A549 (cell line): ENCODE results near the gene RDH5.

Experiments used
- CHD2 ChIP-seq: fragments of 150-350 bp; IDR thresholded peaks from 2 replicates; pipeline ENCODE4 v1.6.1; 2014; ENCODE audit warnings: low read length; ENCODE audit not compliant: partially characterized antibody
- EP300 ChIP-seq, 2 experiments: fragments of >200 bp; sonication (Bioruptor Twin); formaldehyde crosslinking; IDR thresholded peaks; 2 replicates in 1 of 2; 3 replicates in 1 of 2; pipeline ENCODE4 v1.6.1; 2016 to 2017
- POLR2AphosphoS2 ChIP-seq: conservative IDR thresholded peaks from 2 replicates; pipeline ENCODE4 v1.6.1; 2012; ENCODE audit warnings: low read length, improper control_type of control experiment, inconsistent platforms
- RAD21 ChIP-seq, 2 experiments: fragments of >200 bp in 1 of 2; sonication (Bioruptor Twin) in 1 of 2; formaldehyde crosslinking in 1 of 2; IDR thresholded peaks in 1 of 2; conservative IDR thresholded peaks in 1 of 2; 2 replicates in 1 of 2; 3 replicates in 1 of 2; pipeline ENCODE4 v1.6.1; 2012 to 2018; ENCODE audit warnings: inconsistent platforms in 1 of 2
- TF ChIP-seq, protein P1 (sequence below): fragments of >200 bp; sonication (Bioruptor Twin); formaldehyde crosslinking; IDR thresholded peaks from 3 replicates; pipeline ENCODE4 v1.5.1; 2016

DNA sequence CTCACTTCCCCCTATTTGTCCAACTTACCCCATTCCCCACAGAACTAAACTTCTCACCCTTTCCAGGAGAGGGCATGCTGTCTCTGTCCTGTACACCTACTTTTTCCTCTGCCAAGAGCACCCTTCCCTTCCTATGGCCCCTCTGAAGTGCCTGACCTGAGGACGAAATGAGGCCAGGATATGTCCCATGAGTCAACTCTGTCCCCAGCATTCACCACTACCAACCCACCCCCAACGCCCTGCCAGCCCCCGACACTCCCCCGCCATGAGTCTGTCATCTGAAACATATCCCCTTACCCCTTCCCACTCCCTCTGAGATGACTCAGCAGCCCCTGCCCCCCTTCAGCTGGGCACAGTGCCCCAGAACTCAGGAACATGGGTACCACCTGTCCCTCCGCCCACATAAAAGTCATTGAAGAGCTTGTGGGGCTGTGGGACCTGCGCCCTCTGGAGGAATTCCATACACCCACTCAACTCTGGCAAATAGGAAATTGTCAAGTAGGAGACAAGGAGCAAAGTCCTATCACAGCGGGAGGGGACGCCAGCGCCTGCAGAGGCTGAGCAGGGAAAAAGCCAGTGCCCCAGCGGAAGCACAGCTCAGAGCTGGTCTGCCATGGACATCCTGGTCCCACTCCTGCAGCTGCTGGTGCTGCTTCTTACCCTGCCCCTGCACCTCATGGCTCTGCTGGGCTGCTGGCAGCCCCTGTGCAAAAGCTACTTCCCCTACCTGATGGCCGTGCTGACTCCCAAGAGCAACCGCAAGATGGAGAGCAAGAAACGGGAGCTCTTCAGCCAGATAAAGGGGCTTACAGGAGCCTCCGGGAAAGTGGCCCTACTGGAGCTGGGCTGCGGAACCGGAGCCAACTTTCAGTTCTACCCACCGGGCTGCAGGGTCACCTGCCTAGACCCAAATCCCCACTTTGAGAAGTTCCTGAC lies 38.8 kb upstream of the RDH5 start:
- peak in 1 of 2 experiments; percentile 47; a peak in 3 of 5 replicates for TF ChIP-seq RAD21 (conservative IDR thresholded peaks at IDR 0.05 in 1 of 2, IDR thresholded peaks at IDR 0.05 in 1 of 2)
- no peak for TF ChIP-seq POLR2AphosphoS2
- TF ChIP-seq, protein P1, sequence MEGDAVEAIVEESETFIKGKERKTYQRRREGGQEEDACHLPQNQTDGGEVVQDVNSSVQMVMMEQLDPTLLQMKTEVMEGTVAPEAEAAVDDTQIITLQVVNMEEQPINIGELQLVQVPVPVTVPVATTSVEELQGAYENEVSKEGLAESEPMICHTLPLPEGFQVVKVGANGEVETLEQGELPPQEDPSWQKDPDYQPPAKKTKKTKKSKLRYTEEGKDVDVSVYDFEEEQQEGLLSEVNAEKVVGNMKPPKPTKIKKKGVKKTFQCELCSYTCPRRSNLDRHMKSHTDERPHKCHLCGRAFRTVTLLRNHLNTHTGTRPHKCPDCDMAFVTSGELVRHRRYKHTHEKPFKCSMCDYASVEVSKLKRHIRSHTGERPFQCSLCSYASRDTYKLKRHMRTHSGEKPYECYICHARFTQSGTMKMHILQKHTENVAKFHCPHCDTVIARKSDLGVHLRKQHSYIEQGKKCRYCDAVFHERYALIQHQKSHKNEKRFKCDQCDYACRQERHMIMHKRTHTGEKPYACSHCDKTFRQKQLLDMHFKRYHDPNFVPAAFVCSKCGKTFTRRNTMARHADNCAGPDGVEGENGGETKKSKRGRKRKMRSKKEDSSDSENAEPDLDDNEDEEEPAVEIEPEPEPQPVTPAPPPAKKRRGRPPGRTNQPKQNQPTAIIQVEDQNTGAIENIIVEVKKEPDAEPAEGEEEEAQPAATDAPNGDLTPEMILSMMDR = peak; percentile 71
- no peak for TF ChIP-seq EP300 (IDR thresholded peaks at IDR 0.05)
- TF ChIP-seq CHD2 = no peak
